ENCODE data around the gene PALLD.
"Not testable (repeated sequence)": the region's sequence is repeated elsewhere in the genome, so short reads cannot be mapped to it uniquely, and the experiment has no call there.

PALLD gene

DNA sequence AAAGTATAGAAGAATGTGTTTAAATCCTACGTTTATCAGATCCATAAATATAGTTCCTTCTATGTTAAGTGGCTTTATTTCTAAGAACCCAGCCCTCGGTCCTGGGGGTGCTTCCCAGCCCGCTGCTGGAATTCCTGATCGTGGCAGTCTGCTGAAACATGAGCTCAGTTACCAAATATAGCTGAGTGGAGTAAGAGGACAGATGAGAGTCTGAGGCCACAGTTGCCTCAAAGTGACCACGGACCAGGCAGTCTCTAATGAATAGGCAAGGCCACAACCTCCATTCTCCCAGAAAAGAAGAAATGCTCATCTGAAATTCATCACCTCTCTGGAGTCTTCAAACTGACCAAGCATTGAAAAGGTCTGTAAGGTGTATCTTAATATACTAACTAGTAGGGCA is at the start of gene PALLD:
Gene PALLD, plus strand, starts transcription at position 219 of the 400 bp plus-strand sequence.
- TF ChIP-seq, protein P1, sequence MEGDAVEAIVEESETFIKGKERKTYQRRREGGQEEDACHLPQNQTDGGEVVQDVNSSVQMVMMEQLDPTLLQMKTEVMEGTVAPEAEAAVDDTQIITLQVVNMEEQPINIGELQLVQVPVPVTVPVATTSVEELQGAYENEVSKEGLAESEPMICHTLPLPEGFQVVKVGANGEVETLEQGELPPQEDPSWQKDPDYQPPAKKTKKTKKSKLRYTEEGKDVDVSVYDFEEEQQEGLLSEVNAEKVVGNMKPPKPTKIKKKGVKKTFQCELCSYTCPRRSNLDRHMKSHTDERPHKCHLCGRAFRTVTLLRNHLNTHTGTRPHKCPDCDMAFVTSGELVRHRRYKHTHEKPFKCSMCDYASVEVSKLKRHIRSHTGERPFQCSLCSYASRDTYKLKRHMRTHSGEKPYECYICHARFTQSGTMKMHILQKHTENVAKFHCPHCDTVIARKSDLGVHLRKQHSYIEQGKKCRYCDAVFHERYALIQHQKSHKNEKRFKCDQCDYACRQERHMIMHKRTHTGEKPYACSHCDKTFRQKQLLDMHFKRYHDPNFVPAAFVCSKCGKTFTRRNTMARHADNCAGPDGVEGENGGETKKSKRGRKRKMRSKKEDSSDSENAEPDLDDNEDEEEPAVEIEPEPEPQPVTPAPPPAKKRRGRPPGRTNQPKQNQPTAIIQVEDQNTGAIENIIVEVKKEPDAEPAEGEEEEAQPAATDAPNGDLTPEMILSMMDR (IDR thresholded peaks at IDR 0.05; ENCODE audit: low read length) = no peak
- no peak for TF ChIP-seq EZH2 (IDR thresholded peaks at IDR 0.05; ENCODE audit: borderline replicate concordance, low read length)
- Histone ChIP-seq H3K27me3 (ENCODE audit: insufficient read depth, low read length) (no peaks in the 10 kb centered on the region), H3K9ac (ENCODE audit: low read length) (no peak within 1 kb of the TSS), H3K9me3 (ENCODE audit: low read length) (no peaks in the 10 kb centered on the region), H3K27ac (ENCODE audit: low read depth, low read length, poor library complexity, severe bottlenecking) (no peak within 1 kb of the TSS), H4K20me1 (ENCODE audit: insufficient read depth, low read length) (no peaks in the 10 kb centered on the region), H3F3A (ENCODE audit: insufficient read depth, low read length) (no peaks in the 10 kb centered on the region), H3K4me2 (ENCODE audit: low read length) (no peak within 1 kb of the TSS), H2AFZ (ENCODE audit: low read length) (no peak within 1 kb of the TSS), H3K9me2 (ENCODE audit: low read depth, low read length) (no peaks in the 10 kb centered on the region), H3K4me3 (ENCODE audit: low read depth, low read length, poor library complexity, severe bottlenecking) (no peak within 1 kb of the TSS), H3K79me2 (ENCODE audit: insufficient read depth, low read length) (no peaks in the 10 kb centered on the region), H3K4me1 (ENCODE audit: insufficient read depth, low read length, severe bottlenecking) (no peaks in the 10 kb centered on the region), H3K36me3 (ENCODE audit: insufficient read depth, low read length) (no peaks in the 10 kb centered on the region)

DNA sequence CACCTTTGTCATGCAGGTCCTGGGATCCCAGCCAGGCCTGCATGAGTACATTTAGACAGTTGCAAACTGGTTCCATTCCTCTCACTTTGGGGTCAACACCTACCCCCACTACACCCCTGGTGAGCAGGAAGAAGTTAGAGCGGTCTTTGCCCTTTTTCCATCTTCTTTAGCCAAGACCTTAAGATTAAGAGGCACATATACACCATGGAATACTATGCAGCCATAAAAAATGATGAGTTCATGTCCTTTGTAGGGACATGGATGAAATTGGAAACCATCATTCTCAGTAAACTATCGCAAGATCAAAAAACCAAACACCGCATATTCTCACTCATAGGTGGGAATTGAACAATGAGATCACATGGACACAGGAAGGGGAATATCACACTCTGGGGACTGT is 47.8 kb upstream of the PALLD start:
- not testable (repeated sequence) for H4K20me1 ChIP-seq (ENCODE audit: insufficient read depth, low read length); H3K36me3 ChIP-seq (ENCODE audit: insufficient read depth, low read length); H3K27ac ChIP-seq (ENCODE audit: low read depth, low read length, poor library complexity, severe bottlenecking); H3K79me2 ChIP-seq (ENCODE audit: insufficient read depth, low read length); H3K9me2 ChIP-seq (ENCODE audit: low read depth, low read length); H3K9ac ChIP-seq (ENCODE audit: low read length); H2AFZ ChIP-seq (ENCODE audit: low read length); H3K27me3 ChIP-seq (ENCODE audit: insufficient read depth, low read length); H3F3A ChIP-seq (ENCODE audit: insufficient read depth, low read length); H3K9me3 ChIP-seq (ENCODE audit: low read length); H3K4me2 ChIP-seq (ENCODE audit: low read length); H3K4me3 ChIP-seq (ENCODE audit: low read depth, low read length, poor library complexity, severe bottlenecking); H3K4me1 ChIP-seq (ENCODE audit: insufficient read depth, low read length, severe bottlenecking)

- H3K4me1 ChIP-seq (ENCODE audit: insufficient read depth, low read length, severe bottlenecking) = no peaks in the 10 kb centered on the region
- no peaks in the 10 kb centered on the region for H3F3A ChIP-seq (ENCODE audit: insufficient read depth, low read length)
- H2AFZ ChIP-seq (ENCODE audit: low read length) = no peak overlapping the region
- TF ChIP-seq, protein P1 (IDR thresholded peaks at IDR 0.05; ENCODE audit: low read length) = no peak
- TF ChIP-seq EZH2 (IDR thresholded peaks at IDR 0.05; ENCODE audit: borderline replicate concordance, low read length) = no peak
- no peaks in the 10 kb centered on the region for H3K79me2 ChIP-seq (ENCODE audit: insufficient read depth, low read length)
- no peak overlapping the region for H3K4me3 ChIP-seq (ENCODE audit: low read depth, low read length, poor library complexity, severe bottlenecking)
- H3K4me2 ChIP-seq (ENCODE audit: low read length) = no peak overlapping the region
- no peaks in the 10 kb centered on the region for H3K36me3 ChIP-seq (ENCODE audit: insufficient read depth, low read length)
- no peaks in the 10 kb centered on the region for H3K9me3 ChIP-seq (ENCODE audit: low read length)
- no peaks in the 10 kb centered on the region for H3K27me3 ChIP-seq (ENCODE audit: insufficient read depth, low read length)
- no peak overlapping the region for H3K27ac ChIP-seq (ENCODE audit: low read depth, low read length, poor library complexity, severe bottlenecking)
- H3K9ac ChIP-seq (ENCODE audit: low read length) = no peak overlapping the region
- H3K9me2 ChIP-seq (ENCODE audit: low read depth, low read length) = no peaks in the 10 kb centered on the region
- H4K20me1 ChIP-seq (ENCODE audit: insufficient read depth, low read length) = no peaks in the 10 kb centered on the region
Observed at GRCh38 chr4:168449719-168450452, 47.0 kb upstream of the PALLD start.

DNA sequence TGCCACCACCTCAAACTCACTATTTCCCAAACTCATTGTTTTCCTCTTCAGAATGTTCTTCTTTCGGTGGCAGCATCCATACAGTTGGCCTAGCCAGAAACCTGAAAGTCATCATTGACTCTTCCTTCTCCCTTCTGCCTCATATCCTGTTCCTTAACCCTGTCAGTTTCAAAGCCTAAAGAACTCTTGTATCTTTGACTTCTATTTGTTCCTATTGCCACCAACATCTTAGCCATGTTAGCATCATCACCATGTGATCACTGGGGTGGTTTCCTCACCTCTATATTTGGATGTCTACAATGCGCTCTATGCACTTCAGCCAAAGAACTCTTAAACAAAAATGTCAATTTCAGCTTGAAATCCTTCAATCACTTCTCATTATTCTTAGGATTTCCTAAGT is 45.5 kb upstream of the PALLD start:
- Histone ChIP-seq H3K36me3 (ENCODE audit: insufficient read depth, low read length) (no peaks in the 10 kb centered on the region), H3K27ac (ENCODE audit: low read depth, low read length, poor library complexity, severe bottlenecking) (no peak overlapping the region), H3K27me3 (ENCODE audit: insufficient read depth, low read length) (no peaks in the 10 kb centered on the region), H3K9me2 (ENCODE audit: low read depth, low read length) (no peaks in the 10 kb centered on the region), H3K9me3 (ENCODE audit: low read length) (no peaks in the 10 kb centered on the region), H3K4me3 (ENCODE audit: low read depth, low read length, poor library complexity, severe bottlenecking) (no peak overlapping the region), H3K9ac (ENCODE audit: low read length) (no peak overlapping the region), H3K4me1 (ENCODE audit: insufficient read depth, low read length, severe bottlenecking) (no peaks in the 10 kb centered on the region), H3K79me2 (ENCODE audit: insufficient read depth, low read length) (no peaks in the 10 kb centered on the region), H3K4me2 (ENCODE audit: low read length) (no peak overlapping the region), H4K20me1 (ENCODE audit: insufficient read depth, low read length) (no peaks in the 10 kb centered on the region), H2AFZ (ENCODE audit: low read length) (no peak overlapping the region), H3F3A (ENCODE audit: insufficient read depth, low read length) (no peaks in the 10 kb centered on the region)
- TF ChIP-seq EZH2 (IDR thresholded peaks at IDR 0.05; ENCODE audit: borderline replicate concordance, low read length) = no peak
- TF ChIP-seq, protein P1 (IDR thresholded peaks at IDR 0.05; ENCODE audit: low read length) = no peak
